Measurements from ENCODE around the gene MTPN. TPM values are rescaled to one million over a fixed set of nuclear protein-coding genes. Genes with fewer than 3 reads are reported as not detected.

The MTPN gene
- total RNA-seq, 2 experiments from 2014 or later, result 91.3 to 281 TPM

- no peak for DNase-seq (ENCODE audit: low spot score)
- Histone ChIP-seq H3K9me3 (ENCODE audit: low read length) (no peaks in the 10 kb centered on the region; the same call in 1 of the 2 replicates), H3K4me3 (ENCODE audit: low read depth, low read length, poor library complexity, severe bottlenecking) (no peak overlapping the region), H3K27ac (ENCODE audit: low read depth, low read length, poor library complexity, severe bottlenecking) (no peak overlapping the region), H2AFZ (ENCODE audit: low read length) (no peak overlapping the region), H3K4me2 (ENCODE audit: low read length) (no peak overlapping the region), H3K36me3 (ENCODE audit: insufficient read depth, low read length) (no peaks in the 10 kb centered on the region), H3K9me2 (ENCODE audit: insufficient read depth, low read length) (no peaks in the 10 kb centered on the region), H3K4me1 (ENCODE audit: insufficient read depth, low read length, poor library complexity, severe bottlenecking) (no peaks in the 10 kb centered on the region), H4K20me1 (ENCODE audit: insufficient read depth, low read length) (no peaks in the 10 kb centered on the region), H3K79me2 (ENCODE audit: insufficient read depth, low read depth, low read length) (no peaks in the 10 kb centered on the region)
- no peak for TF ChIP-seq EZH2phosphoT487 (IDR thresholded peaks at IDR 0.05; ENCODE audit: borderline replicate concordance, low read depth, low read length)
- no peak for TF ChIP-seq CTCF (conservative IDR thresholded peaks at IDR 0.05; ENCODE audit: low read length)
- intact Hi-C loops (cut with micrococcal nuclease; ENCODE audit: unreplicated experiment), result no loop called here
- CTCF ChIA-PET (ENCODE audit: unreplicated experiment), result no interaction called here
- BruUV-seq (replicated peaks), result no TSS peak
- POLR2A ChIA-PET, result interaction anchor here (0.9 to 1.4 kb wide), 2 partner anchors 8 to 11 kb away, joined by 5 to 6 read pairs; no protein-coding TSS in a partner anchor
These were observed 16.8 kb upstream of the MTPN start for GRCh38 chr7:135993950-135994349.

- no TSS peak for BruUV-seq (replicated peaks)
- POLR2A ChIA-PET, result interaction anchor here (0.6 to 3.8 kb wide), 6 partner anchors 7 to 182 kb away, joined by 3 to 16 read pairs (median 3); no protein-coding TSS in a partner anchor
These were observed 14.7 kb upstream of the MTPN start for GRCh38 chr7:135991906-135992305.

More at GRCh38 chr7:135991906-135992305, 14.7 kb upstream of the MTPN start:
- Histone ChIP-seq H3K9me2 (ENCODE audit: insufficient read depth, low read length) (no peaks in the 10 kb centered on the region), H3K4me3 (ENCODE audit: low read depth, low read length, poor library complexity, severe bottlenecking) (no peak overlapping the region), H4K20me1 (ENCODE audit: insufficient read depth, low read length) (no peaks in the 10 kb centered on the region), H2AFZ (ENCODE audit: low read length) (no peak overlapping the region), H3K79me2 (ENCODE audit: insufficient read depth, low read depth, low read length) (no peaks in the 10 kb centered on the region), H3K4me2 (ENCODE audit: low read length) (no peak overlapping the region), H3K36me3 (ENCODE audit: insufficient read depth, low read length) (peaks cover 6% of the 10 kb centered on the region; the same call in 1 of the 2 replicates), H3K27ac (ENCODE audit: low read depth, low read length, poor library complexity, severe bottlenecking) (no peak overlapping the region), H3K9me3 (ENCODE audit: low read length) (peaks cover 9% of the 10 kb centered on the region; the same call in 1 of the 2 replicates), H3K4me1 (ENCODE audit: insufficient read depth, low read length, poor library complexity, severe bottlenecking) (no peaks in the 10 kb centered on the region)
- no peak for DNase-seq (ENCODE audit: low spot score)
- TF ChIP-seq EZH2phosphoT487 (IDR thresholded peaks at IDR 0.05; ENCODE audit: borderline replicate concordance, low read depth, low read length) (no peak), CTCF (conservative IDR thresholded peaks at IDR 0.05; ENCODE audit: low read length) (no peak)
- intact Hi-C loops (cut with micrococcal nuclease; ENCODE audit: unreplicated experiment), result no loop called here
- CTCF ChIA-PET (ENCODE audit: unreplicated experiment), result interaction anchor here (0.5 kb wide), 1 partner anchor 379 kb away, joined by 3 read pairs; no protein-coding TSS in a partner anchor

All from OCI-LY7 (cell line).